Measurements from ENCODE around the gene CPM.

DNA sequence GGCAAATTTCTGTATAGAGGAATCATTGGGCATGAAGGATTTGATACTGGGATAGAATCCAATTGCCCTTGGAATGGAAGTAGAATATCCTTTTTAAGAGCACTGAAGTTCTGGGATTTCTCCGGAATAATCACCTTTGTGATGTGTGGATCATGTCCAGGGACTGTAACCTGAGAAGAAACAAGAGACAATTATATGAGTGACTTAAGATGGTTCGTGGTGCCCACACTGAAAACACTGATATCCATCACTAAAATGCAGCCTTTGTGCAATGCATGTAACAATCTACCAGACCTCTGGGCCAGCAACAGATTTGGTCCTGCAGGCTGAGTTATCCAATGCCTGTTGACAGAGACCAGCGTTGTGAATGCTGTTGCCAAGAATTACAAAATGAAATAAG is 76.5 kb downstream of the CPM start:
- TF ChIP-seq, protein P1, sequence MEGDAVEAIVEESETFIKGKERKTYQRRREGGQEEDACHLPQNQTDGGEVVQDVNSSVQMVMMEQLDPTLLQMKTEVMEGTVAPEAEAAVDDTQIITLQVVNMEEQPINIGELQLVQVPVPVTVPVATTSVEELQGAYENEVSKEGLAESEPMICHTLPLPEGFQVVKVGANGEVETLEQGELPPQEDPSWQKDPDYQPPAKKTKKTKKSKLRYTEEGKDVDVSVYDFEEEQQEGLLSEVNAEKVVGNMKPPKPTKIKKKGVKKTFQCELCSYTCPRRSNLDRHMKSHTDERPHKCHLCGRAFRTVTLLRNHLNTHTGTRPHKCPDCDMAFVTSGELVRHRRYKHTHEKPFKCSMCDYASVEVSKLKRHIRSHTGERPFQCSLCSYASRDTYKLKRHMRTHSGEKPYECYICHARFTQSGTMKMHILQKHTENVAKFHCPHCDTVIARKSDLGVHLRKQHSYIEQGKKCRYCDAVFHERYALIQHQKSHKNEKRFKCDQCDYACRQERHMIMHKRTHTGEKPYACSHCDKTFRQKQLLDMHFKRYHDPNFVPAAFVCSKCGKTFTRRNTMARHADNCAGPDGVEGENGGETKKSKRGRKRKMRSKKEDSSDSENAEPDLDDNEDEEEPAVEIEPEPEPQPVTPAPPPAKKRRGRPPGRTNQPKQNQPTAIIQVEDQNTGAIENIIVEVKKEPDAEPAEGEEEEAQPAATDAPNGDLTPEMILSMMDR (IDR thresholded peaks at IDR 0.05) = no peak
- no peak for TF ChIP-seq POLR2A (IDR thresholded peaks at IDR 0.05)
